Measurements from ENCODE around the gene PIGT.

Gene PIGT

GRCh38 chr20:45415822-45416637 lies at the start of gene PIGT:
PIGT (plus strand) TSS chr20:45416141; CDS start chr20:45416157, 16 bp downstream.
- peak; percentile 90 for DNase-seq (ENCODE audit: low spot score)

GRCh38 chr20:45366192-45366591 lies 49.7 kb upstream of the PIGT start:
- peak; percentile 64 for DNase-seq (ENCODE audit: low spot score)

DNA sequence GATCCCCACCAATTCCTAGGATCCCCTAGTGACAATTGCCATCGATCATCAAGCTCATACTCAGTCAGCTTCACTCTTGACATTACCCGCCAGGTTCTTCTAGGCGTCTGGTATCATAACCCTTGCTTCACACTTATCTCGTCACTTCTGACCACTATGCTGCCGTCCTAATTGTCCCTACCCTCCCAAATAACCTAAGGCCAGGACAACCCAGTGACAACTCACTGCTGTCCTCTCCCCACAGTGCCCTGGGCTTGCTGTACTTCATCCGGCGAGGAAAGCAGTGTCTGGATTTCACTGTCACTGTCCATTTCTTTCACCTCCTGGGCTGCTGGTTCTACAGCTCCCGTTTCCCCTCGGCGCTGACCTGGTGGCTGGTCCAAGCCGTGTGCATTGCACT lies 49.3 kb upstream of the PIGT start:
- no peak for DNase-seq (ENCODE audit: low spot score)

GRCh38 chr20:45367126-45367525 lies 48.8 kb upstream of the PIGT start:
- no peak for DNase-seq (ENCODE audit: low spot score)

DNA sequence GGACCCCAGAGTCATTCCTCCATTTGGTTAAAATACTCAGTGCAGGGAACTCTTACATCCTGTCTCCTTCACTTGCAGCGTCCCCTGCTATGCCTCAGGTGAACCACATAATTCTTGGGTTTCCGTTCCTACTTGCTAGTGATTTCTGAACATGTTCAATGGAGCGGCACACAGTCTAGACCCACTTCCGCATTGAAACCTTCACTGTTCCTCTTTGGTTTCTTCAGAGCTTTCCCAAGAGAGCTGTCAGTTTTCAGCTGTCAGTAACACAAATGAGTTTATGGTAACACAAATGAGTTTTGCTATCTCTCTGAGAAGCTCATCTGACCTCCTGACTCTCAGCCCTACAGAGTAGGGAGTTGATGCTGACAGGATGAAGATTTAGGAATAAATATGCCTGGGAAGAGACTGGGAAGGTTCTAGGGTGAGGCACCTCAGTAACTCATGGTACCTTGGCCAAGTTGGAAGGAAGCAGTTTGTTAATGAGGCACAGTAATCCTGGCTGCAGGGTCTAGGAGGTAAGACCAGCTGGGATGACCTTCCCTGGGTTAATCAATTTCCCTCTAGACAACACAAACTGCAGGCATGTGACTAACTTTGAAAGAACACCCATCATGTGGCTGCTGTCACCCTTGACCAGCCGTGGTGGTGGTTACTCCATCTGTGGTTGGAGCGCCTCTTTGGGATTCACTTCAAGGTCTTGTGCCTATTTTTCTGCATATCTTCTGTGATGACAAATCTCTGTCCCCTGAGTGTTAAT lies 47.5 kb upstream of the PIGT start:
- DNase-seq (ENCODE audit: low spot score) = no peak

GRCh38 chr20:45370571-45371160 lies 45.3 kb upstream of the PIGT start:
- DNase-seq (ENCODE audit: low spot score) = no peak

GRCh38 chr20:45372241-45372640 lies 43.7 kb upstream of the PIGT start:
- no peak for DNase-seq (ENCODE audit: low spot score)

DNA sequence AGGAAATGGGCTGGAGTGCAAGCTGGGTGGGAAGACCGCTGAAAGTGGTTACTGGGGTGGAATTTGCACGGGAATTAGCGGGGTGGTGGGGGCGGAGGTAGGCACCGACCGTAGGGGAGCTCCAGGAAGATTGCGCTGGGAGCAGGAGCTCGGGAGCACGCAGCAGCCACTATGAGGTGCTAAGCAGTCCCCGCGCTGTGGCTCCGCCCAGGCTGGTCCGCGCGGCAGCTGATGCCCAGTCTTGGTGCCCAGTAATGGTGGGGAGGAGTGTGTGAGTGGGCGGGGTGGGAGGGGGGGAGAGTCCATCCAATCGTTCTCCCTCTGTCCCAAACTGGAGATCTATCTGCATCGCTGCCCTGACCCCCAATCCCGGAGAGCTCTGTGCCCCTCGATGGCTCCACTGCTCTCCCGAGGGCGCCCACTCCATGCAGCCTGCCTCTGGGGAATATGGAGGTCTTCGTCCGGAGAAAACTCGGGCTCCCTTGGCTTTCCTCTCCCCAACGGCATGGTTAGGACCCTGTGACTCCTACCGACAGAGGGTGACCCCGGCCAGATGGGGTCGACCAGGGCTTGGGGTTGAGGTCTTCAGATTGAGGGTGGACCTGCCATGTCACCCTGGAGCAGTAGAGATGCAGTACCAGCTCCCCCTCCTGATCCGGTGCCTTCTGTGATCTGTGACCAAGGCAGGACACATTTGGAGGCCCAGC lies 43.1 kb upstream of the PIGT start:
- DNase-seq (ENCODE audit: low spot score) = peak; percentile 71

DNA sequence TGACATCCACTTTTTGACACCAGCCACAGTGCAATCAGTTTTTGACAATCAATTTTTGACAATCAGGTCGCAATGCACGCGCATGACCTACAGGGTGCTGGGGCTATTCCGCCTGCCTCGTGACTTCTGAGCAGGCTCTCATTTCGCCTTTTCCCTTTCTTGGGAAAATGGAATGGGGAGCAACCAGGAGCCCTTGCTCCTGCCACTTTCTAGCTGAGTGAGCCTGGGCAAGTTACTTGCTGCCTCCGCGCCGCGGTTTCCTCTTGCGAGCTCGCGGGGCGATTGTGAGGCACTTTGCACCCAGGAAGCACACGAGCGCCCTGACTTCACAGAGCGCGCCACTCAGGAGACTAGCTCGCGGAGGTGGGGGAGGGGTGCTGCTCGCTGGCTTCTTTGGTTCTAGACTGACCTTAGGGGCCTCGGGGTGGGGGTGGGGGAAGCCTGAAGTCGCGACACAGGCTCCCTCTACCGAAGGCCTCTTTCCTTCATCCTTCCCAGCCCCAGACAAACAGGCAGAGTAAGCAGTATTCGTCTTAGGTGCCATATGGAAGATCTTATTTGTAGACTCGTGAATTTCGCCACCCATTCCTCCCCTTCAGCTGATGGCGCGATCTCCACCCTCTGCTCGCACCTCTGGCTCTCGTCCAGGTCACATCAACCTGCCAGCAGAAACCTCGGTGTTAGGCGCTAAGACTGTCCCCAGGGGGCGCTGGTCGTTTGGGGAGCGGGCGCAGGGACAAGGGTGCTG lies 42.4 kb upstream of the PIGT start:
- peak; percentile 91 for DNase-seq (ENCODE audit: low spot score)

DNA sequence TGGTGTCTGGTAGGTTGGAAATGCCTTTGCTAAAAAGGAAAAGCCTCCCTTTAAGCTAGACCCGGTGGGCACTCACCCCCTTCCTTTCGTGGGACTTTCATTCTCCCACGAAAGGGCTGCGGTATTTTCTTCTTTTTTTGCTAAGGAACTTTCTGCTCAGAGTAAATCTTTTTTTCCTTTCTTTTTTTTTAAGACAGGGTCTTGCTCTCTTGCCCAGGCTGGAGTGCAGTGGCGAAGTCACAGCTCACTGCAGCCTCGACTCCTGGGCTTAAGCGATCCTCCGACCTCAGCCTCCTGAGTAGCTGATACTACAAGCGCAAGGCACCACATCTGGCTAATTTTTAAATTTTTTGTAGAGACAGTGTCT lies 41.9 kb upstream of the PIGT start:
- DNase-seq (ENCODE audit: low spot score) = no peak

DNA sequence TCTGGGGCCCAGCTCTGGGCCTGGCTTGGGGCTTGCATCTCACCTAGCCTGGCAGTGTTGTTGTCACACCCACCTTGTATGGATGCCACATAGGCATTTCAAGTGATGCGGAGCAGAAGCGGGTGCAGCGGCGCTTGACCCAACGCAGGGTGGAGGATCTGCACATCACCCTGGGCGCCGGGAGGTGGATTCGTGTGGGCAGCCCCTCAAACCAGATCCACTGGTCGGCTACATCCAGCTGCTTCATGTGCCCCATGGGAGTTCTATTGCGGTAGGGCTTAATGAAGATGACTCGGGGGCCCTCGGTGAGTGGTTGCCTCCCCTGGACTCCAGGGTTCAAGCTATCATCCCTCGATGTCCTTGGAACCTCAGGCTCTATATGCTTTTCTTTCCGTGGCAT lies 41.0 kb upstream of the PIGT start:
- DNase-seq (ENCODE audit: low spot score) = no peak

- DNase-seq (ENCODE audit: low spot score) = no peak
Measured at GRCh38 chr20:45377269-45377668, 38.7 kb upstream of the PIGT start.

DNA sequence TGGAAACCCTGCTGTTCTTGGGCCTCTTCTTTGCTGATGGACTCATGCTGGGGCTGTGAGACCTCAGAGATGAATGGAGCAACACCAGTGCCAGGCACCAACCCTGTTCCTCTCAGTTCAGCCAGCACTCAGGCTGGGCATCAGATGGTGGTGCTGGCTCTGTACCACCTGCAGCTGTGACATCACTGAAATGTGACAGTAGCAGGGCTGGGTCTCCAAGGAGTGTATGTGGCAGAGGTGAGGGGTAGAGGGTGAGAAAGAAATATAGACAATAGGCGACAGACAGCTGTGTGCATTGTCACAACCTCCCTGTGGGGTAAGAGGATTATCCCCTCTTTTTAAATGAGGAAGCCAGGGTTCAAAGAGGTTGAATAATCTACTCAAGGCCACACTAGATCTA lies 37.8 kb upstream of the PIGT start, which contains the start of gene TP53TG5:
TP53TG5 (minus strand) TSS at position 135 of the 400 bp plus-strand sequence; CDS start at position 46, 89 bp downstream.
- peak; percentile 77 for DNase-seq (ENCODE audit: low spot score)

GRCh38 chr20:45387274-45387673 lies 28.7 kb upstream of the PIGT start:
- DNase-seq (ENCODE audit: low spot score) = no peak

DNA sequence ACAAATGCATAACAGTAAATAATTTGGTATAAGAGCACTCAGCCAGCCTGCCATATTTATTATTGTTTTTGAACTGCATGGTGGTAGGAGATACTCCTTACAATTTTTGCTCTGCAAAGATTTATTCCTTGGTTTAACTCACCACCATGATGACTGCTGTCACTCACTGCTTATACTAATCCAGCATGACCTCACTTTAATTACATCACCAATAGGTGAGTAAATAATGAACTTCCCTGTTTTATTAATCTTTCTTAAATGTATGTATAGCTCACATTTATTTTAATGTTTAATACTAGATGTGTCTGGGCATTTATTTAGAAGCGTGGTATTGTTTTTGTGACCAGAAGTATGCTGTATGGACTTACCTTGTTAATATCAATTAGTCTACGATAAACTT lies 25.0 kb upstream of the PIGT start:
- DNase-seq (ENCODE audit: low spot score) = no peak

DNA sequence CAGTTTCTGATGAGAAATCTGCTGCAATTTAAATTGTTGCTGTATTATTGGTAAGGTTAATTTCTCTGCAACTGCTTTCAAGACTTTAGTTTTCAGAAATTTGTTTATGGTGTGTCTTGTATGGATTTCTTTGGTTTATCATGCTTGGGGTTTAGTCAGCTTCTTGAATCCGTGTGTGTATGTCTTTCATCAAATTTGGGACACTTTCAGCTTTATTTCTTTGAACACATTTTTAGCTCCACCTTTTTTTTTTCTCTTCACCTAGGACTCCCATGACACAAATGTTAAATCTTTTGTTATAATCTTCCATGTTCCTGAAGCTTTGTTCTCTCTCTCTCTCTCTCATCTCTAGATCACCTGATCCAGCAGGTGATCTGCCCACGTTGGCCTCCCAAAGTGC lies 24.4 kb upstream of the PIGT start:
- no peak for DNase-seq (ENCODE audit: low spot score)

GRCh38 chr20:45392733-45393132 lies 23.2 kb upstream of the PIGT start:
- DNase-seq (ENCODE audit: low spot score) = peak; percentile 70

DNA sequence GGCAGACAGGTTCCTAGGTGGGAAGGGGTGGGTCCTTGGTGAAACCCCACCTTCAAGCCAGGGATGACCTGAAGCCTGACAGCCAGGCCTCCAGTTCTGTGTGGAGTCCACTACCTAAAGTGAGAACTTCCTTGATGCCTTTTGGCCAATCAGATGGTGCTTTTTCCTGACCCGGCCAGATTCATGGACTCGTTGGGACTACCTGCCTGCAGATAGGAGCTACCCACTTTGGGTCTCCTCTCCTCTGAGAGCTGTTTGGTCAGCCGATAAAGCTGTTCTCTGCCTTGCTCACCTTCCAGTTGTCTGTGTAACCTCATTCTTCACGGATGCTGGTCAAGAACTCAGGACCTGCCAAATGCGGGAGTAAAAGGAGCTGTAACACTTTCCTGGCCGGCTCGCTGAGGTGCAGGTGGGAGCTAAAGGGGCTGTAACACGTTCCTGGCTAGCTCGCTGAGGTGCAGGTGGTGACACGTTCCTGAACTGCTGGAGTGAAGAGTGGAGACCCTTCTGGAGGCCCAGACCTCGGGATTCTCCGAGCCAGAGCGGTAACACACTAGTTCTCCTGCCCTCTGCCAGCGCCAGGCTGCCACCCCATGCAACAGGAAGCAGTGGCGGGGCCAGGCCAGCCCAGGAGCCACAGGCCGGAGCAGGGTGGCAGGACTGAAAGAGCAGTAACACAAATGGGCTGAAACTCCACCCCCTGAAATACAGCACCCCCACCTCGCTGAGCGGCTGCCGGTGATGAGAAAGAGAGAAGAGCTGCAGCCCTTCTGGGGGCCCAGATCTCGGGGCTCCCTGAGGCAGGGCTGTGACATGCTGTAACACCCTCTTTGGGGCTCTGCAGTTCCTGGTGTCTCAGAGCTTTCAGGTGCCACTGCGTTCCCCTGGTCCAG lies 21.5 kb upstream of the PIGT start:
- DNase-seq (ENCODE audit: low spot score) = no peak

DNA sequence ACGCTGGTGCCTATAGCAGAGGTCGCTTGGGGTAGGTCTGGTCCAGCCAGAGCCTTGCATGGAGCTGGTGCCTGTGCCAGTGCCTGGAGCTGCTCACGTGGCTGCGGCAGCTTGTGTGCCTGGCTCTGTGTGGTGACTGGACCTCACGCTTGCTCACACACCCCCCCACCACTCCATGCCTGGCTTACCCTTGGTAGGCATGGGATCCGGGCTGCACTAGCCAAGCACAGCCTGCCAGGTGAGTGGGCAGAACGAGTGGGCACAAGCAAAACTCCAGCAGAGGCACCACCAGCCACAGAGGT lies 20.9 kb upstream of the PIGT start:
- DNase-seq (ENCODE audit: low spot score) = no peak

DNA sequence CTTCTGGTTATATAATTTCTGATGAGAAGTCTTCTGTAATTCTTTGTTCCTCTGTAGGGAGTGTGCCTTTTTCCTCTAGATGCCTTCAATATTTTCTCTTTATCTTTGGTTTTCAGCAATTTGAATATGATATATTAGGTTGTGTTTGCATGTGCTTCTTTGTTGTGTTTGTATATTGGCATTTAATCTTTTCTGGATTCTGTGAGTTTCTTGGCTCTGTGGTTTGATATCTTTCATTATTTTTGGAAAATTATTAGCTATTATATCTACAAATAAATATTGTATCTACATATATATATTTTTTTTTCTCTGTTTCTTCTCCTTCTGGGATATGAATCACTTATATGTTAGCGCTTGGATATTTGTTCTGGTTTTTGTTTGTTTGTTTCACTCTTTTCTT lies 16.9 kb upstream of the PIGT start:
- no peak for DNase-seq (ENCODE audit: low spot score)

Data from putamen (tissue), 1 donor.